IMR-90 (cell line): ENCODE results near the gene GM2A. TPM values are rescaled to one million over a fixed set of nuclear protein-coding genes. Genes with fewer than 3 reads are reported as not detected.

Experiments
- ATAC-seq: fragments of 200-7000 bp; cut with Tn5 transposase; 2 replicates; pipeline ENCODE4 v1.9.1; 2020; ENCODE audit warnings: low read depth, mild to moderate bottlenecking, moderate library complexity
- BruUV-seq: library from RNA; stranded (reverse); fragments of 400-500 nt; replicated peaks from 2 replicates; lab custom pipeline; 2021; lab: Mats Ljungman, UMichigan
- CTCF ChIA-PET: fragments of 300-600 bp; formaldehyde crosslinking; extraction: SDS; loops from one replicate; lab custom pipeline; 2021; ENCODE audit warnings: antibody characterized with exemption; lab: Yijun Ruan, JAX
- POLR2A ChIA-PET: fragments of 300-600 bp; sonication (Branson Sonifier 250); formaldehyde crosslinking; loops from one replicate; lab custom pipeline; 2022; ENCODE audit warnings: antibody characterized with exemption; ENCODE audit not compliant: unreplicated experiment; lab: Charles Lee
- DNase-seq: peaks from one replicate; pipeline ENCODE4 v3.0.0; 2013
- H2AFZ ChIP-seq: replicated peaks from 2 replicates; pipeline ENCODE3; 2013; ENCODE audit warnings: low read length, mild to moderate bottlenecking; ENCODE audit not compliant: poor library complexity
- H2AK5ac ChIP-seq: 2 replicates; pipeline ENCODE4 v1.6.1; 2013; ENCODE audit warnings: low read depth, low read length, inconsistent platforms
- H2AK9ac ChIP-seq: replicated peaks from 2 replicates; pipeline ENCODE3; 2013; ENCODE audit warnings: mild to moderate bottlenecking, low read depth, low read length, moderate library complexity; ENCODE audit not compliant: poor library complexity
- H2BK120ac ChIP-seq: 2 replicates; pipeline ENCODE4 v1.6.1; 2013; ENCODE audit warnings: low read depth, low read length, inconsistent platforms
- H2BK15ac ChIP-seq: 3 replicates; pipeline ENCODE4 v1.6.1; 2013; ENCODE audit warnings: low read depth, low read length, inconsistent platforms
- H2BK20ac ChIP-seq: 2 replicates; pipeline ENCODE4 v1.6.1; 2013; ENCODE audit warnings: low read depth, mild to moderate bottlenecking, inconsistent platforms, low read length, moderate library complexity
- H2BK5ac ChIP-seq: 2 replicates; pipeline ENCODE4 v1.6.1; 2013; ENCODE audit warnings: mild to moderate bottlenecking, low read depth, low read length, inconsistent platforms; ENCODE audit not compliant: poor library complexity, severe bottlenecking
- H3K14ac ChIP-seq: replicated peaks from 2 replicates; pipeline ENCODE4 v1.6.1; 2013; ENCODE audit warnings: low read depth, low read length, inconsistent platforms
- H3K18ac ChIP-seq: 2 replicates; pipeline ENCODE4 v1.6.1; 2013; ENCODE audit warnings: low read depth, low read length, control low read depth
- H3K23ac ChIP-seq: 2 replicates; pipeline ENCODE4 v1.6.1; 2013; ENCODE audit warnings: low read depth, low read length, inconsistent platforms
- H3K27ac ChIP-seq: 2 replicates; pipeline ENCODE4 v1.5.1; 2013; ENCODE audit warnings: mild to moderate bottlenecking, control low read depth, low read length; ENCODE audit not compliant: insufficient read depth
- H3K27me3 ChIP-seq: 2 replicates; pipeline ENCODE4 v1.6.1; 2013; ENCODE audit warnings: low read length; ENCODE audit not compliant: control insufficient read depth, insufficient read depth
- H3K36me3 ChIP-seq: 2 replicates; pipeline ENCODE4 v1.6.1; 2013; ENCODE audit warnings: low read length, mixed read lengths; ENCODE audit not compliant: control insufficient read depth, insufficient read depth
- H3K4ac ChIP-seq: 2 replicates; pipeline ENCODE4 v1.6.1; 2013; ENCODE audit warnings: low read depth, low read length, inconsistent platforms
- H3K4me1 ChIP-seq: 2 replicates; pipeline ENCODE4 v1.6.1; 2013; ENCODE audit warnings: low read length, mixed read lengths; ENCODE audit not compliant: control insufficient read depth, insufficient read depth
- H3K4me2 ChIP-seq: 2 replicates; pipeline ENCODE4 v1.6.1; 2013; ENCODE audit warnings: low read depth, mild to moderate bottlenecking, control low read depth, low read length, moderate library complexity
- H3K4me3 ChIP-seq: 2 replicates; pipeline ENCODE4 v1.5.1; 2013; ENCODE audit warnings: low read depth, mild to moderate bottlenecking, control low read depth, low read length, moderate library complexity; ENCODE audit not compliant: insufficient read depth
- H3K56ac ChIP-seq: 2 replicates; pipeline ENCODE4 v1.6.1; 2013; ENCODE audit warnings: low read length, inconsistent platforms; ENCODE audit not compliant: insufficient read depth; ENCODE audit errors: extremely low read depth
- H3K79me1 ChIP-seq, 2 experiments: 2 replicates each; pipeline ENCODE4 v1.6.1; 2013; ENCODE audit warnings: low read length in 2 of 2, inconsistent platforms in 1 of 2, low read depth in 1 of 2
- H3K9ac ChIP-seq: 2 replicates; pipeline ENCODE4 v1.6.1; 2013; ENCODE audit warnings: low read depth, low read length, control low read depth
- H3K9me1 ChIP-seq: 2 replicates; pipeline ENCODE4 v1.6.1; 2013; ENCODE audit warnings: low read length, inconsistent platforms; ENCODE audit not compliant: insufficient read depth
- H3K9me3 ChIP-seq: 2 replicates; pipeline ENCODE4 v1.6.1; 2013; ENCODE audit warnings: low read length; ENCODE audit not compliant: control insufficient read depth, insufficient read depth
- H4K20me1 ChIP-seq: 2 replicates; pipeline ENCODE4 v1.6.1; 2013; ENCODE audit warnings: low read length, inconsistent platforms; ENCODE audit not compliant: insufficient read depth
- H4K5ac ChIP-seq: 2 replicates; pipeline ENCODE4 v1.6.1; 2013; ENCODE audit warnings: mild to moderate bottlenecking, low read depth, low read length, control low read depth
- H4K8ac ChIP-seq, 2 experiments: 2 replicates each; pipeline ENCODE4 v1.6.1; 2013; ENCODE audit warnings: low read depth in 2 of 2, low read length in 2 of 2, control low read depth in 1 of 2, inconsistent platforms in 1 of 2
- H4K91ac ChIP-seq: 2 replicates; pipeline ENCODE4 v1.6.1; 2013; ENCODE audit warnings: low read depth, low read length, inconsistent platforms; ENCODE audit not compliant: insufficient read depth
- BHLHE40 ChIP-seq: fragments of 150-350 bp; IDR thresholded peaks from 2 replicates; pipeline ENCODE4 v1.6.1; 2016; ENCODE audit warnings: mild to moderate bottlenecking, low read depth, low read length
- CEBPB ChIP-seq: IDR thresholded peaks from 2 replicates; pipeline ENCODE4 v1.6.1; 2012; ENCODE audit warnings: low read depth, low read length, improper control_type of control experiment
- CHD1 ChIP-seq: IDR thresholded peaks from 2 replicates; pipeline ENCODE4 v1.6.1; 2012; ENCODE audit warnings: low read depth, low read length, improper control_type of control experiment
- CTCF ChIP-seq: conservative IDR thresholded peaks from 2 replicates; pipeline ENCODE4 v1.5.1; 2012; ENCODE audit warnings: mild to moderate bottlenecking, low read depth, low read length, improper control_type of control experiment
- FOS ChIP-seq: fragments of 150-350 bp; IDR thresholded peaks from 2 replicates; pipeline ENCODE4 v1.6.1; 2016; ENCODE audit warnings: low read depth, low read length
- MAZ ChIP-seq: IDR thresholded peaks from 2 replicates; pipeline ENCODE4 v1.6.1; 2012; ENCODE audit warnings: low read depth, mild to moderate bottlenecking, low read length, improper control_type of control experiment, moderate library complexity, borderline replicate concordance
- NFE2L2 ChIP-seq: fragments of 150-350 bp; IDR thresholded peaks from 2 replicates; pipeline ENCODE4 v1.6.1; 2016; ENCODE audit warnings: low read depth, mild to moderate bottlenecking, low read length
- POLR2A ChIP-seq: IDR thresholded peaks from 2 replicates; pipeline ENCODE4 v1.6.1; 2012; ENCODE audit warnings: mild to moderate bottlenecking, low read depth, low read length
- RAD21 ChIP-seq: IDR thresholded peaks from 2 replicates; pipeline ENCODE4 v1.6.1; 2012; ENCODE audit warnings: low read length, improper control_type of control experiment
- RFX5 ChIP-seq: IDR thresholded peaks from 2 replicates; pipeline ENCODE4 v1.8.0; 2012; ENCODE audit warnings: low read depth, mild to moderate bottlenecking, low read length, moderate library complexity
- SMC3 ChIP-seq: fragments of 150-350 bp; IDR thresholded peaks from 2 replicates; pipeline ENCODE4 v1.6.1; 2016; ENCODE audit warnings: low read depth, mild to moderate bottlenecking, antibody characterized with exemption, low read length, moderate library complexity
- USF2 ChIP-seq: fragments of 150-350 bp; IDR thresholded peaks from 2 replicates; pipeline ENCODE4 v1.6.1; 2017; ENCODE audit warnings: mild to moderate bottlenecking, antibody characterized with exemption, low read length, low read depth
- WGBS, 2 experiments: methylation state at CpG; one replicate each; pipeline versions ENCODE4 v1.1.5 to v1.1.7; 2013; ENCODE audit warnings: missing lambda C conversion rate in 2 of 2; ENCODE audit not compliant: insufficient read length in 1 of 2; ENCODE audit errors: extremely low coverage in 2 of 2; 5-methylcytosine and 5-hydroxymethylcytosine counted together
- dilution Hi-C: fragments of 300-500 bp; cut with HindIII; formaldehyde crosslinking; loops from one replicate; pipeline ENCODE4 v1.14.3; 2018; ENCODE audit warnings: low sequenced_read_pairs; ENCODE audit not compliant: unreplicated experiment
- in situ Hi-C: fragments of 300-500 bp; cut with MboI; formaldehyde crosslinking; loops from 3 replicates; pipeline ENCODE4 v1.14.3; 2019; ENCODE audit warnings: low sequenced_read_pairs, inconsistent platforms, mixed read lengths
- intact Hi-C: fragments of 100-400 bp; cut with micrococcal nuclease; formaldehyde crosslinking; loops from 2 replicates; pipeline ENCODE4 v1.10.0; 2022
- polyA plus RNA-seq, 3 experiments: library from polyadenylated mRNA; depleted of rRNA; stranded (reverse); fragments of >200 nt; gene quantifications; 2 replicates each; pipeline ENCODE4 v1.2.3, GENCODE V29; 2012; ENCODE audit warnings: low replicate concordance in 1 of 3
- total RNA-seq: library from RNA; depleted of rRNA; stranded (reverse); fragments of >200 nt; gene quantifications from 2 replicates; pipeline ENCODE4 v1.2.3, GENCODE V29; 2012

GM2A gene
- total and polyA plus RNA-seq, 2 of the 4 experiments (the other 2 are of a cell fraction): 13.8 to 18.5 TPM

- no peak for TF ChIP-seq CEBPB
- no peak for TF ChIP-seq SMC3
Measured at GRCh38 chr5:151214614-151215545, 38.1 kb upstream of the GM2A start (continued).

GRCh38 chr5:151215546-151215880 is 37.5 kb upstream of the GM2A start:
- Histone ChIP-seq H3K79me1 (no peaks in the 10 kb centered on the region), H3K4ac (no peak overlapping the region), H3K9ac (no peak overlapping the region), H4K8ac (no peak overlapping the region), H2BK5ac (no peak overlapping the region), H3K9me1 (0 out of 2 replicates have a peak, but pooled peaks cover 3% of the 10 kb centered on the region), H3K18ac (no peak overlapping the region), H3K27ac (no peak overlapping the region), H3K4me1 (no peaks in the 10 kb centered on the region), H4K5ac (no peak overlapping the region), H3K56ac (no peak overlapping the region), H3K27me3 (peaks cover 5% of the 10 kb centered on the region), H3K23ac (no peak overlapping the region), H2BK20ac (no peak overlapping the region), H2AK9ac (peak overlapping the region; percentile 45), H4K20me1 (no peaks in the 10 kb centered on the region), H3K36me3 (no peaks in the 10 kb centered on the region), H3K4me2 (no peak overlapping the region), H2BK15ac (no peak overlapping the region), H2AK5ac (no peak overlapping the region), H4K91ac (no peak overlapping the region), H3K4me3 (no peak overlapping the region), H2BK120ac (no peak overlapping the region), H2AFZ (no peak overlapping the region), H3K9me3 (no peaks in the 10 kb centered on the region), H3K14ac (no peak overlapping the region)
- CTCF ChIA-PET: interaction anchor here (0.6 to 1.2 kb wide), 2 partner anchors 9 to 83 kb away, joined by 3 to 5 read pairs; partner anchors contain the start of gene CCDC69
- in situ Hi-C loops (no loop called here), intact Hi-C loops (no loop called here), dilution Hi-C loops (no loop called here)
- DNase-seq (no peak), ATAC-seq (no peak)
- no TSS peak for BruUV-seq
- no CpG with 5 or more reads among the region's 2 CpGs for WGBS, 2 experiments
- TF ChIP-seq POLR2A (no peak), USF2 (no peak), NFE2L2 (no peak), CTCF (no peak), CHD1 (no peak), RFX5 (no peak), BHLHE40 (no peak), RAD21 (no peak), FOS (no peak), MAZ (no peak)
- POLR2A ChIA-PET: no interaction called here
